ENCODE data around the gene SELENOI. TPM values are rescaled to one million over a fixed set of nuclear protein-coding genes. Genes with fewer than 3 reads are reported as not detected.

The SELENOI gene
- total and polyA plus RNA-seq, 4 donors, result 20.1 to 69.1 (median 24.3) TPM

DNA sequence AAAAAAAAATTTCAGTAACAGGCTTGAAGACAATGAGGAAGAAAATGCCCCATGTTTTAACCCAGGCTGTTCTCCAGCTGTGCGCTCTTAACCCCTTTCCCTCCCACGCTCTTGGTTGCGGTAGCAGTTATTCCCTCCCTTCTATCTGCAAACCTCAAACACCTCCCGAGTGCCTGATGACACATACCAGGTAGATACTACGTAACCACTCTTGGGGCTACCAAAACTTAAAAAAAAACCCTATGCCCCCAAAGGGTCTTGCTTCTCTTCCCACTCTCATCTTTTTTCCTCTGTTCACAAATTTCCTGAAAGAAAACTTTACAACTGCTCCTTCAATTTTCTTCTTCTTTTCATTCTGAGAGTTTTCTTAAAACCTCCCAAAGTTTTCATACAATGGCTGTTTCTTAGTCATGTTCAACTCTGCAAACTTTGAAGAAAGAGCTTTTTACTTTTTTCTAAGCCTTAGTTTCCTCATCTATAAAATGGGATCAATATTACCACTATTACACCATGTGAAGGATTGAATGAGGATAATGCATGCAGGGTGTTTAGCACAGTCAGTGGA lies 50.9 kb downstream of the SELENOI start:
- 96% methylated on average over 5 of the region's 5 CpGs for WGBS (ENCODE audit: insufficient coverage)
- no peaks in the 10 kb centered on the region for H3K27me3 ChIP-seq (ENCODE audit: control insufficient read depth, insufficient read depth, low read length)
- no peak overlapping the region for H3K4me3 ChIP-seq (ENCODE audit: low read depth, low read length)
- no peaks in the 10 kb centered on the region for H3K9me3 ChIP-seq (ENCODE audit: control insufficient read depth, insufficient read depth, low read length)
- DNase-seq (ENCODE audit: low read depth in 4 of 6, low spot score in 6 of 6), result no peak
- peaks cover 8% of the 10 kb centered on the region for H3K4me1 ChIP-seq (ENCODE audit: control insufficient read depth, insufficient read depth, low read length)
- no peaks in the 10 kb centered on the region for H3K36me3 ChIP-seq (ENCODE audit: control insufficient read depth, insufficient read depth, low read length)
- no peak overlapping the region for H3K27ac ChIP-seq (ENCODE audit: low read depth, low read length)

DNA sequence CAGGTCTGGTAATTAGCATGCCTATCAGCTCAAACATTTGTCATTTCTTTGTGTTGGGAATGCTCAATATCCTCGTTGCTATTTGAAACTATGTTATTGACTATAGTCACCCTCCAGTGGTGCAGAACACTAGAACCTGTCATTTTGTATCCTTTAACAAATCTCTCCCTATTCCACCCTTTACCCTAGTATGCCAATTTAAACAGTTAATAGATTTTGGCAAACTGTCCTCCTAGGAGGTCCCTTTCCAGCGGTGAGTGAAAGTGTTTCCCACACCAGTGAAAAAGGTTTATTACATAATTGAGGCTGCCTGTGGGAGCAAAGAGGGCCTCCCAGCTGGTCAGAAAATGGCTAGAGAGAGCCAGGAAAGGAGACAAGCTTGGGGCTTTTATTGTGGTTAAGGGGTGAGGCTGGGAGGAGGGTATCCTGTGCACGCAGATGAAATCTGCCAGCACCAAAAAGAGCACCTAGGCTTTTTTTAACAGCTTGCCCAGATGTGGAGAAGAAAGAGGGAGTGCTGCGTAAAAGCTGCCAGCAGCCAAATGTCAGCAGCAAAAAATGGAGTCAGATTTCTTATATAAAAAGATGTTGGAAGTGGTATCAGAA lies 53.9 kb downstream of the SELENOI start:
- Histone ChIP-seq H3K4me1 (ENCODE audit: control insufficient read depth, insufficient read depth, low read length) (peaks cover 17% of the 10 kb centered on the region), H3K36me3 (ENCODE audit: control insufficient read depth, insufficient read depth, low read length) (no peaks in the 10 kb centered on the region), H3K27ac (ENCODE audit: low read depth, low read length) (no peak overlapping the region), H3K9me3 (ENCODE audit: control insufficient read depth, insufficient read depth, low read length) (no peaks in the 10 kb centered on the region), H3K27me3 (ENCODE audit: control insufficient read depth, insufficient read depth, low read length) (no peaks in the 10 kb centered on the region), H3K4me3 (ENCODE audit: low read depth, low read length) (no peak overlapping the region)
- peak in 1 of 6 donors; percentile 57 for DNase-seq (ENCODE audit: low read depth in 4 of 6, low spot score in 6 of 6)
- 32% methylated on average over 3 of the region's 4 CpGs for WGBS (ENCODE audit: insufficient coverage)

DNA sequence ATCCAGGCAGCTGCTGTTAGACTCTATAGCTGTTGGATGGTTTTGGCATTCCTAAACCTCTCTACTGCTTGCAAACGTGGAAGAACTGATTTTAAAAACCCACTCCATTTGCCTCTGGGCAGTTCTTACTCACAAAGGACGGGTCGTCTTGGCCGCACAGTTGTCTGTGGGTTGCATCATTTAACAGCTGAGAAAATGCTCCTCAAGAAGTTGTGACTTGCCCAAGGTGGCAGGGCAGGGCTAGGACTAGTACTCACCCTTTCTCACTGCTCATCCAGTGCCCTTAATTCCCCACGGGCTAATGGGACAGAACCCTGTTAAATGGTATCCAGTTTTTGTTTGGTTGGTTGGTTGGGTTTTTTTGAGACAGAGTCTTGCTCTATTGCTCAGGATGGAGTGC lies 54.8 kb downstream of the SELENOI start:
- DNase-seq (ENCODE audit: low read depth in 4 of 6, low spot score in 6 of 6), result no peak
- no peaks in the 10 kb centered on the region for H3K9me3 ChIP-seq (ENCODE audit: control insufficient read depth, insufficient read depth, low read length)
- H3K4me1 ChIP-seq (ENCODE audit: control insufficient read depth, insufficient read depth, low read length), result peaks cover 17% of the 10 kb centered on the region
- 94% methylated on average over 4 of the region's 5 CpGs for WGBS (ENCODE audit: insufficient coverage)
- no peaks in the 10 kb centered on the region for H3K27me3 ChIP-seq (ENCODE audit: control insufficient read depth, insufficient read depth, low read length)
- no peak overlapping the region for H3K4me3 ChIP-seq (ENCODE audit: low read depth, low read length)
- no peak overlapping the region for H3K27ac ChIP-seq (ENCODE audit: low read depth, low read length)
- no peaks in the 10 kb centered on the region for H3K36me3 ChIP-seq (ENCODE audit: control insufficient read depth, insufficient read depth, low read length)

DNA sequence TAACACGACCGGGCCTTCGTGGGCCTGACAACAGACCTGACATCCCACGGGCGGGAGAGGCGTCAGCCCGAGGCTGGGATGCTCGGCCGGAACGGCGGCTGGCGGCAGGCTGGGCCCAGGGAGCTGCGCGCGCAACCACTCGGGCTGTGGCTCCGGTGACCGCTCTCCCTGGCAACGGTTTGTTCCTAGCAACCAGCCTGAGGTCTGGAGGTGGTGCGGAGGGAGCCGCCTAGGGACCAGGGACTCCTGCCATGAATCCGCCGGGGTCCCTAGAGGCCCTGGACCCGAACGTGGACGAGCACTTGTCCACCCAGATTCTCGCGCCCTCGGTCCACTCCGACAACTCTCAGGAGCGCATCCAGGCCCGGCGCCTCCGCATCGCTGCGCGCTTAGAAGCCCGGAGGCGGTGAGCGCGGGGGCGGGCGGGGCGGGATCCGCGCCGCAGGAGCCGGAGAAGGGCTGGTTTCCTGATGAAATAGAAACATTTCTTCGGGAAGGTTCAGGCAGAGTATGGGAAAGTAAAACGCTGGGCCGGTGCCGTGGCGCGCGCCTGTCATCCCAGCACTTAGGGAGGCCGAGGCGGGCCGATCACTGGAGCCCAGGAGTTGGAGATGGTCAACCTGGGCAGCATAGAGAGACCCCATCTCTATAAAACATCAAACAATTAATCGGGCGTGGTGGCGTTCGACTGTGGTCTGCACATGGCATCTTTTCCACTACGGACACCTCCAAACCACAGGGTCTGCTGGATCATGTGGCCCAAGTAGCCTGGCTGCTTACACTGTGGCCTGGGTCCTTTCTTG lies 56.0 kb downstream of the SELENOI start, which contains the start of gene DRC1:
TSS of gene DRC1 (plus strand) at position 182 of the 803 bp plus-strand sequence. CDS start at position 252, 70 bp downstream.
- DNase-seq (ENCODE audit: low read depth in 4 of 6, low spot score in 6 of 6), result peak; percentile 49 to 94 (median 66)
- Histone ChIP-seq H3K4me3 (ENCODE audit: low read depth, low read length) (peak within 1 kb of the TSS; percentile 52), H3K36me3 (ENCODE audit: control insufficient read depth, insufficient read depth, low read length) (no peaks in the 10 kb centered on the region), H3K4me1 (ENCODE audit: control insufficient read depth, insufficient read depth, low read length) (peaks cover 17% of the 10 kb centered on the region), H3K27ac (ENCODE audit: low read depth, low read length) (peak within 1 kb of the TSS; percentile 52), H3K9me3 (ENCODE audit: control insufficient read depth, insufficient read depth, low read length) (no peaks in the 10 kb centered on the region), H3K27me3 (ENCODE audit: control insufficient read depth, insufficient read depth, low read length) (no peaks in the 10 kb centered on the region)
- WGBS (ENCODE audit: insufficient coverage), result 12% methylated on average over 63 of the region's 63 CpGs

DNA sequence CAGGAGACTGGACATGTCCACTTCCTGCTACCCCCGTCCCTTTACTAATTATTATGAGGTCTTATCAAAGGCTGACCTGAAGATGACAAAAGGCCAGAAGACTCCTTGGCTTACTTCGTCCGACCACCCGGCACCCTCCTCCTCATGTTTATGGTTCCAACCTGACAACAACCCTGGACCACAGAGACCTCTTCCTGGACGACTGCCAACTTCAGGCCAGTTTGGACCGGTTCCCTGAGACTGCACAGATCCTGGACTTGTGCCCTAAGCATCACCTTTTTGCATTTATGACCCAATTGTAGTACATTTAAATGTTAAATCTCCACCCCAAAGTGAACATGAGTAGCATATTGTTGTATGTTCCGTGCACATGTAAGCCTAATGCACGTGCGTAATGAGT lies 61.6 kb downstream of the SELENOI start:
- no peak for DNase-seq (ENCODE audit: low read depth in 4 of 6, low spot score in 6 of 6)
- H3K27me3 ChIP-seq (ENCODE audit: control insufficient read depth, insufficient read depth, low read length), result no peaks in the 10 kb centered on the region
- no peak overlapping the region for H3K4me3 ChIP-seq (ENCODE audit: low read depth, low read length)
- no peak overlapping the region for H3K27ac ChIP-seq (ENCODE audit: low read depth, low read length)
- no peaks in the 10 kb centered on the region for H3K36me3 ChIP-seq (ENCODE audit: control insufficient read depth, insufficient read depth, low read length)
- H3K4me1 ChIP-seq (ENCODE audit: control insufficient read depth, insufficient read depth, low read length), result peaks cover 2% of the 10 kb centered on the region
- H3K9me3 ChIP-seq (ENCODE audit: control insufficient read depth, insufficient read depth, low read length), result no peaks in the 10 kb centered on the region
- WGBS (ENCODE audit: insufficient coverage), result 77% methylated on average over 8 of the region's 9 CpGs

DNA sequence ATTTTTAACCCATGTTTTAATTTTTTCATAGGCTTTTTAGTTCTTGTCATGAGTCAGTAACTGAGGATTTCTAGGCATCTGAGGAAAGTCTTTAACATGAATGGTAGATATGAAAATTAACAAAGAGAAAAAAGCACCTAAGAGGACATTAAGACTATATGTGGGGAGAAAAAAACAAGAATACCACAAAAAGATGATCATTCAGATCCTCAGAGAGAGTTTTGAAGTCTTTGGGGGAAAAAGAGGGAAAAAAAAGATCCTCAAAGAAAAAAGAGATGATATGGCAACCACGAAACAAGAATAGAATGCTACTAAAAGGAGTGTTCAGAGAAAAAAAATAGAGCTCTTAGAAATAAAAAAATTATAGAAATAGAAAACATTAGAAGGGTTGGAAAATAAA lies 63.8 kb downstream of the SELENOI start:
- H3K27ac ChIP-seq (ENCODE audit: low read depth, low read length), result no peak overlapping the region
- no CpG with 5 or more reads among the region's 1 CpG for WGBS (ENCODE audit: insufficient coverage)
- H3K27me3 ChIP-seq (ENCODE audit: control insufficient read depth, insufficient read depth, low read length), result no peaks in the 10 kb centered on the region
- no peaks in the 10 kb centered on the region for H3K36me3 ChIP-seq (ENCODE audit: control insufficient read depth, insufficient read depth, low read length)
- DNase-seq (ENCODE audit: low read depth in 4 of 6, low spot score in 6 of 6), result no peak
- no peaks in the 10 kb centered on the region for H3K9me3 ChIP-seq (ENCODE audit: control insufficient read depth, insufficient read depth, low read length)
- H3K4me3 ChIP-seq (ENCODE audit: low read depth, low read length), result no peak overlapping the region
- no peaks in the 10 kb centered on the region for H3K4me1 ChIP-seq (ENCODE audit: control insufficient read depth, insufficient read depth, low read length)

DNA sequence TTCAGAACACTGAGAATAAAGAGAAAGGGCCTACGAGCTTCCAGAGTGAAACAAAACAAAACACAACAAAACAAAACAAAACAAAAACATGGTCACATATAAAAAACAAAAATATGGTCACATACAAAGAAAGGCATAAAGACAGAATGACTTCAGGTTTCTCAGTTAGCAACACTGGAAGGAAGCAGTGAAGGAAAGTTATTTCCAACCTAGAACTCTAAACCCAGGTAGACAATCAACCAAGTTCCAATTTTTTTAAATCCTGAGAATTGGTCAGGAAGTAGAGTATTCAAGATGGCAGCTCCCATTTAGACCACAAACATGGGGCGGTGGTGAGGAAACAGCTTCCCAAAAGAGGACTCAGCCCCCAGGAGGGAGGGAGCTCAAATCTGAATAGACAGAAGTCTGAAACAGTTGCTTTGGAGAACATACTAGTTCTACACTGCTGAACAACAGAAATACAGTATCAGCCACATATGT lies 64.9 kb downstream of the SELENOI start:
- no peaks in the 10 kb centered on the region for H3K4me1 ChIP-seq (ENCODE audit: control insufficient read depth, insufficient read depth, low read length)
- DNase-seq (ENCODE audit: low read depth in 4 of 6, low spot score in 6 of 6), result no peak
- no CpG with 5 or more reads among the region's 2 CpGs for WGBS (ENCODE audit: insufficient coverage)
- H3K36me3 ChIP-seq (ENCODE audit: control insufficient read depth, insufficient read depth, low read length), result no peaks in the 10 kb centered on the region
- H3K27ac ChIP-seq (ENCODE audit: low read depth, low read length), result no peak overlapping the region
- no peaks in the 10 kb centered on the region for H3K9me3 ChIP-seq (ENCODE audit: control insufficient read depth, insufficient read depth, low read length)
- H3K27me3 ChIP-seq (ENCODE audit: control insufficient read depth, insufficient read depth, low read length), result no peaks in the 10 kb centered on the region
- no peak overlapping the region for H3K4me3 ChIP-seq (ENCODE audit: low read depth, low read length)

DNA sequence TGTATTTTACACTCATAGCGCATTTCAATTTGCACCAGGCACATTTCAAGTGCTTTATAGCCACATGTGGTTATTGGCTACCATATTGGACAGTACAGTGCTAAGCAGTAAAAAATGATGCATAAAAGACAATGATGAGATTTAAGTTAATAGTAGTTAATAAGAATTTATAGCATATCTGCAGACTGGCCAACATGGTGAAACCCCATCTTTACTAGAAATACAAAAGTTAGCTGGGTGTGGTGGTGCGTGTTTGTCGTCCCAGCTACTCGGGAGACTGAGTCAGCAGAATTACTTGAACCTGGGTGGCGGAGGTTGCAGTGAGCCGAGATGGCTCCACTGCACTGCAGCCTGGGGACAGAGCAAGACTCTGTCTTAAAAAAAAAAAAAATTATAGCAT lies 65.5 kb downstream of the SELENOI start:
- Histone ChIP-seq H3K27me3 (ENCODE audit: control insufficient read depth, insufficient read depth, low read length) (no peaks in the 10 kb centered on the region), H3K4me1 (ENCODE audit: control insufficient read depth, insufficient read depth, low read length) (no peaks in the 10 kb centered on the region), H3K4me3 (ENCODE audit: low read depth, low read length) (no peak overlapping the region), H3K27ac (ENCODE audit: low read depth, low read length) (no peak overlapping the region), H3K9me3 (ENCODE audit: control insufficient read depth, insufficient read depth, low read length) (no peaks in the 10 kb centered on the region), H3K36me3 (ENCODE audit: control insufficient read depth, insufficient read depth, low read length) (no peaks in the 10 kb centered on the region)
- no peak for DNase-seq (ENCODE audit: low read depth in 4 of 6, low spot score in 6 of 6)
- WGBS (ENCODE audit: insufficient coverage), result 92% methylated on average over 2 of the region's 6 CpGs

DNA sequence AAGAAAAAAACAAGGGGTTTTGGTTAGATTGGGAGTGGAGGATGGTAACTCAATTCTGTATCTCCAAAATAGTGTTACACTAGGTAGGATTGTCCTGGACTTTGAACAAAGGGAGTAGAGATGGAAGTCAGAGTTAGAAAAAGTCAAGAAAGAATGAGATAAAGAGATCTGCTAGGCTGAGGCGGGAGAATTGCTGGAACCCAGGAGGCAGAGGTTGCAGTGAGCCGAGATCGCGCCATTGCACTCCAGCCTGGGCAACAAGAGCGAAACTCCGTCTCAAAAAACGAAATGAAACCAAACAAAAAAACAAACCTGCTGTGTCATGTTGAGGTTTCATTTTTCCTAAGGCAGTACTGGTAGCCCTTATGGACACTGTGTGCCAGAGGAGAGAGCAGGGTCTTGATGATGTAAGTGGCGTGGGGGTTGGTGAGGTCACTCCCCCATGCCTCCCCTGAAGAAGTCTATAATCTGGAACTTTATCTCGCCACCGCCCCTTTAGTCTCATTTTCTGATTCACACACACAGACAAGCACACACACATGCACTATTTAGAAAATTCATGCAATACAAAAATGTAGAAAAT lies 66.2 kb downstream of the SELENOI start:
- WGBS (ENCODE audit: insufficient coverage), result 90% methylated on average over 6 of the region's 10 CpGs
- no peak overlapping the region for H3K4me3 ChIP-seq (ENCODE audit: low read depth, low read length)
- H3K27ac ChIP-seq (ENCODE audit: low read depth, low read length), result no peak overlapping the region
- no peaks in the 10 kb centered on the region for H3K27me3 ChIP-seq (ENCODE audit: control insufficient read depth, insufficient read depth, low read length)
- no peaks in the 10 kb centered on the region for H3K9me3 ChIP-seq (ENCODE audit: control insufficient read depth, insufficient read depth, low read length)
- no peaks in the 10 kb centered on the region for H3K4me1 ChIP-seq (ENCODE audit: control insufficient read depth, insufficient read depth, low read length)
- no peaks in the 10 kb centered on the region for H3K36me3 ChIP-seq (ENCODE audit: control insufficient read depth, insufficient read depth, low read length)
- DNase-seq (ENCODE audit: low read depth in 4 of 6, low spot score in 6 of 6), result no peak
